PC-9 (cell line): ENCODE measurements around the gene PDHX.

ENCODE experiments used
- EZH2 ChIP-seq: fragments of 200-600 bp; sonication (generic); IDR thresholded peaks from 2 replicates; pipeline ENCODE4 v1.8.0; 2017; ENCODE audit warnings: antibody characterized with exemption, low read depth
- TF ChIP-seq, protein P1 (sequence below): fragments of 200-600 bp; sonication (generic); conservative IDR thresholded peaks from 2 replicates; pipeline ENCODE4 v1.6.1; 2017; ENCODE audit warnings: mixed run types, antibody characterized with exemption, mild to moderate bottlenecking, moderate library complexity

DNA sequence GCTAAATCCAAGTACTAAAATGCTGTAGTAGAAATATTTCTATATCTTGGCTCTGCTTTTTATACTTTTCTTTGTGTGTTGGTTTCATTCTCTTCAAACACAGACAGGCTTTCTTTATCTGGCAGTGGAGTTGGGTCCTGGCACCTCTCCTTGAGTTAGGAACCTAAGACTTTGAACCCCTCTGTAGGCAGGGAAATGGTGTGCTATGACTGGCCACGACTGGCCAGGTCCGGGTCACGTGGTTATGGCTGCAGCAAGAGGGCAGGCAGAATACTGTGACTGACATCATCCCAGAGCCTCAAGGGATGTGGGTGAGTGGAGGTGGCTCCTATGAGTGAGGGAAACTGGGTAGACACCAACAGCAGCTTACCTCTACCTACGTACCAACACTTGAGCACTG, 42.2 kb upstream of the PDHX start:
- no peak for TF ChIP-seq EZH2
- TF ChIP-seq, protein P1, sequence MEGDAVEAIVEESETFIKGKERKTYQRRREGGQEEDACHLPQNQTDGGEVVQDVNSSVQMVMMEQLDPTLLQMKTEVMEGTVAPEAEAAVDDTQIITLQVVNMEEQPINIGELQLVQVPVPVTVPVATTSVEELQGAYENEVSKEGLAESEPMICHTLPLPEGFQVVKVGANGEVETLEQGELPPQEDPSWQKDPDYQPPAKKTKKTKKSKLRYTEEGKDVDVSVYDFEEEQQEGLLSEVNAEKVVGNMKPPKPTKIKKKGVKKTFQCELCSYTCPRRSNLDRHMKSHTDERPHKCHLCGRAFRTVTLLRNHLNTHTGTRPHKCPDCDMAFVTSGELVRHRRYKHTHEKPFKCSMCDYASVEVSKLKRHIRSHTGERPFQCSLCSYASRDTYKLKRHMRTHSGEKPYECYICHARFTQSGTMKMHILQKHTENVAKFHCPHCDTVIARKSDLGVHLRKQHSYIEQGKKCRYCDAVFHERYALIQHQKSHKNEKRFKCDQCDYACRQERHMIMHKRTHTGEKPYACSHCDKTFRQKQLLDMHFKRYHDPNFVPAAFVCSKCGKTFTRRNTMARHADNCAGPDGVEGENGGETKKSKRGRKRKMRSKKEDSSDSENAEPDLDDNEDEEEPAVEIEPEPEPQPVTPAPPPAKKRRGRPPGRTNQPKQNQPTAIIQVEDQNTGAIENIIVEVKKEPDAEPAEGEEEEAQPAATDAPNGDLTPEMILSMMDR: no peak
